Endometrium (tissue), 2 donors: ENCODE measurements around the gene SLC35D2.
"Not testable (repeated sequence)": the region's sequence is repeated elsewhere in the genome, so short reads cannot be mapped to it uniquely, and the experiment has no call there.

Experiments used
- FAIRE-seq: peaks from 2 replicates; lab custom pipeline; 2012; peaks lifted over from hg19 to GRCh38; lab: Jason Lieb, UNC
- donor health status: control.
- donor health status: control.

SLC35D2 gene

GRCh38 chr9:96400132-96400910 lies 16.8 kb upstream of the SLC35D2 start:
- no peak for FAIRE-seq

- FAIRE-seq: no peak
Measured at GRCh38 chr9:96399325-96399633, 15.8 kb upstream of the SLC35D2 start.

- no peak for FAIRE-seq
Measured at GRCh38 chr9:96398582-96399324, 15.2 kb upstream of the SLC35D2 start.

- FAIRE-seq: no peak
Measured at GRCh38 chr9:96395964-96396363, 12.5 kb upstream of the SLC35D2 start.

GRCh38 chr9:96394832-96395496 lies 11.5 kb upstream of the SLC35D2 start:
- FAIRE-seq: no peak

GRCh38 chr9:96392263-96392662 lies 8.8 kb upstream of the SLC35D2 start:
- no peak for FAIRE-seq

GRCh38 chr9:96391021-96391765 lies 7.7 kb upstream of the SLC35D2 start:
- no peak for FAIRE-seq

- FAIRE-seq: no peak
Measured at GRCh38 chr9:96388144-96388543, 4.6 kb upstream of the SLC35D2 start.

- no peak for FAIRE-seq
Measured at GRCh38 chr9:96386157-96386556, 2.6 kb upstream of the SLC35D2 start.

GRCh38 chr9:96382839-96383164 lies 709 bp downstream of the SLC35D2 start:
- FAIRE-seq: no peak

GRCh38 chr9:96382175-96382574 lies 1.3 kb downstream of the SLC35D2 start:
- FAIRE-seq: no peak

- FAIRE-seq: no peak
Measured at GRCh38 chr9:96381696-96382095, 1.8 kb downstream of the SLC35D2 start.

- FAIRE-seq: no peak
Measured at GRCh38 chr9:96381125-96381524, 2.4 kb downstream of the SLC35D2 start.

- no peak for FAIRE-seq
Measured at GRCh38 chr9:96379461-96379860, 4.0 kb downstream of the SLC35D2 start.

- FAIRE-seq: no peak
Measured at GRCh38 chr9:96378187-96378586, 5.3 kb downstream of the SLC35D2 start.

GRCh38 chr9:96376891-96377874 lies 6.3 kb downstream of the SLC35D2 start:
- FAIRE-seq: no peak

GRCh38 chr9:96375507-96375906 lies 8.0 kb downstream of the SLC35D2 start:
- not testable (repeated sequence) for FAIRE-seq

GRCh38 chr9:96367943-96368342 lies 15.6 kb downstream of the SLC35D2 start:
- no peak for FAIRE-seq

GRCh38 chr9:96363175-96363967 lies 20.1 kb downstream of the SLC35D2 start:
- FAIRE-seq: no peak

- not testable (repeated sequence) for FAIRE-seq
Measured at GRCh38 chr9:96362119-96362518, 21.4 kb downstream of the SLC35D2 start.

GRCh38 chr9:96361668-96362067 lies 21.8 kb downstream of the SLC35D2 start:
- no peak for FAIRE-seq
